ENCODE data around the gene MOV10L1.

MOV10L1 gene

DNA sequence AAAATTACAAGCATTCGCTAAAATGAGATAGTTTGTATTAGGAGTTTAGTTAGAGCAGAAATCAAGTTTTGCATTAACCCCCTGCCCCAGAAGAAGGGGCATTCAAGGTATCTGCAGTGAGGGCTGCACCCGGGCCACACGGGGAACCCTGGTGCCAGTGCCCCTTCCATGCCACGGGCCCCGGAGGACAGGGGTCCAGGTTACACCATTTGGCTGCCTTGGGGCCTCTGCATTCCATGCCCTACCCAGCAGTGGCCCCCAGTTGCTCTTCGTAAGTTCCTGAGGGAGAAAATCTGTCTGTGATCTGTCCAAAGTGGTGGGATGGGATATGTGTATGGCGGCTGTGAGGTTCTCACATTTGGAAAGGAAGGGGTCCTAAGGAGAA lies 63.9 kb downstream of the MOV10L1 start:
- DNase-seq (ENCODE audit: low read depth), result no peak
- no peak overlapping the region for H3K4me3 ChIP-seq (ENCODE audit: control insufficient read depth, low read depth, low read length)
- TF ChIP-seq, protein P1, sequence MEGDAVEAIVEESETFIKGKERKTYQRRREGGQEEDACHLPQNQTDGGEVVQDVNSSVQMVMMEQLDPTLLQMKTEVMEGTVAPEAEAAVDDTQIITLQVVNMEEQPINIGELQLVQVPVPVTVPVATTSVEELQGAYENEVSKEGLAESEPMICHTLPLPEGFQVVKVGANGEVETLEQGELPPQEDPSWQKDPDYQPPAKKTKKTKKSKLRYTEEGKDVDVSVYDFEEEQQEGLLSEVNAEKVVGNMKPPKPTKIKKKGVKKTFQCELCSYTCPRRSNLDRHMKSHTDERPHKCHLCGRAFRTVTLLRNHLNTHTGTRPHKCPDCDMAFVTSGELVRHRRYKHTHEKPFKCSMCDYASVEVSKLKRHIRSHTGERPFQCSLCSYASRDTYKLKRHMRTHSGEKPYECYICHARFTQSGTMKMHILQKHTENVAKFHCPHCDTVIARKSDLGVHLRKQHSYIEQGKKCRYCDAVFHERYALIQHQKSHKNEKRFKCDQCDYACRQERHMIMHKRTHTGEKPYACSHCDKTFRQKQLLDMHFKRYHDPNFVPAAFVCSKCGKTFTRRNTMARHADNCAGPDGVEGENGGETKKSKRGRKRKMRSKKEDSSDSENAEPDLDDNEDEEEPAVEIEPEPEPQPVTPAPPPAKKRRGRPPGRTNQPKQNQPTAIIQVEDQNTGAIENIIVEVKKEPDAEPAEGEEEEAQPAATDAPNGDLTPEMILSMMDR (conservative IDR thresholded peaks at IDR 0.05; ENCODE audit: control insufficient read depth, insufficient read depth, low read depth, low read length), result no peak

DNA sequence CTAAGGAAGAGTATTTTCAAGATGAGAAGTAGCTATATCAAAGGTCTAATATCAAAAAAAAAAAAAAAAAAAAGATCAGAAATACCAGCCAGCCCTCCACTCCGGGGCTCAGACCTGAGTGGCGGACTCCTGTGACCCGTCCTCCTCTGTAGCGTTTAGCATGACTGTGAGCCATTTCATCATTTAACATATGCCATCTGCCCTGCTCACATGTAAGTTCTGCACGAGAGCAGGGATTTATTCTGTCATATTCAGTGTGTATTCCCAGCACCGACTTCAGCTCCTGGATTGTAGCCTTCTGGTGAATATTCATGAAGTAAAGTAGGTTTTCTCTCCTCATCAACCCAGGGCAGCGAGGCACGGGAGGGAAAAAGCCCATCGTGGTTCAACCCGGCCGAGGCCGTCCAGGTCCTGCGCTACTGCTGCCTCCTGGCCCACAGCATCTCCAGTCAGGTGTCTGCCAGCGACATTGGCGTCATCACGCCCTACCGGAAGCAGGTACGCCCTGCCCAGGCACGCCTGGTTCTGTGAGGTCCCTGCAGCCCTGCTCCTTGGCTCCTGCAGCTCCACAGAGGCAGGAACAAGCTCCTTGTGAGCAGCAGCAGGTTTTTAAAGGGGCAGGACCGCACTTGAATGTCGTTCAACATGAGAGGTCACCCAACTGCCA lies 68.0 kb downstream of the MOV10L1 start:
- no peak overlapping the region for H3K4me3 ChIP-seq (ENCODE audit: control insufficient read depth, low read depth, low read length)
- no peak for DNase-seq (ENCODE audit: low read depth)
- TF ChIP-seq, protein P1 (conservative IDR thresholded peaks at IDR 0.05; ENCODE audit: control insufficient read depth, insufficient read depth, low read depth, low read length), result no peak

DNA sequence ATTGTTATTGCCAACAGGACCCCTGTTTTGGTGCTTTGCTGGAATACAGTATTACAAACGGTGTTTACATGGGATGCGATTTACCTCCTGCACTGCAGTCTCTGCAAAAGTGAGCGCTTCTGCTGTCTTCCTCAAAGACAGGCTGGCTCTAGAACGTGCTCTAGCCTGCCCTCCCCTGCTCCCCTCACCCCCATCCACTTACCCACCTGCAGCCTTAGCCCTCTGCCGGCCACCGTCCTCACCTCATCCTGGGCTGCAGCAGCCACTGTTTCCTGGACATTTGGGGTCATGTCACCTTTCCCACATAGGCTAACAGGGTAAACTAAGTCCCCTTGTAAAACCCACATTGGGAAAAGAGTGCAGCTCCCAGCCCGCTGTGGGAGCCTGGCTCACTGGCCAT lies 71.1 kb downstream of the MOV10L1 start:
- no peak for DNase-seq (ENCODE audit: low read depth)
- no peak overlapping the region for H3K4me3 ChIP-seq (ENCODE audit: control insufficient read depth, low read depth, low read length)
- TF ChIP-seq, protein P1 (conservative IDR thresholded peaks at IDR 0.05; ENCODE audit: control insufficient read depth, insufficient read depth, low read depth, low read length), result no peak

DNA sequence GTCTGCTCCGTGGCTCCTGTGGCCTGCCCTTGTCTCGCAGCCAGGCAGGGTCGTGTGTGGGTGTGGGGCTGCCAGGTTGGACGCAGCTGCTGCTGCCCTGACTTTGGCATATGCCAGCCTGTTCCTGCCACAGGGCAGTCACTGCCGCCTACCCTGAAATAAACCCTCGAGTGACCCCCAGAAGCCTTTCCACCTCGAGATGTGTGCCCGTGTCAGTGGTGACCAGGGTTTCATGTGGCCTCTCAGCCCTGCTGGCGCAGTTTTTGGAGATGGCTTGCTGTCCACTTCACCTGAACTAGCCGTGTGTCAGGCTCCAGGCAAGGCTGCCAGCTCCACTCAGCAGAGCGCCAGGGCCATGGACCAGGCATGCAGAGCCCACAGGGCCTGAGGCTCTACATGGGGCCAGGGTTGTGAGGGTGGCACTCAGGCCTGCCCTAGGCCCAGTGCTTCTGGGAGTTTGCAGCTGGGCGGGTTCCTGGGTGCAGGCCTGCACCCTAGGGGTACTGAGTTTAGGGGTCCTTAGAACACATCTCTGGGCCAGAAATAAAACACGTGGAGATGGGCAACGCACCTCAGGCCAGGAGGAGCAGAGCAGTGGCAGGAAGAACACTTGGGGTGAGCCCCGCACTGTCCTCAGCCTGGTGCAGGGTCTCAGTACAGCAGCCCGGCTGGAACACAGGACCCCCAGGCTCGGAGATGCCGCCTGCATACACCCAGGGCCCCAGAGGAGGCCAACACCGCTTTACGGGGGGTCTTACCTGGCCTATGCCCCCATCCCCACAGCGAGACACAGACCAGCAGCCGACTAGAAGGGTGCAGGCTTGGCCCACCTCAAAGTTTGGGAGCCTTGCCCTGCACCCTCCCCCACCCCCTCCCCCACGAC lies 71.9 kb downstream of the MOV10L1 start:
- DNase-seq (ENCODE audit: low read depth), result no peak
- no peak overlapping the region for H3K4me3 ChIP-seq (ENCODE audit: control insufficient read depth, low read depth, low read length)
- TF ChIP-seq, protein P1 (conservative IDR thresholded peaks at IDR 0.05; ENCODE audit: control insufficient read depth, insufficient read depth, low read depth, low read length), result no peak

DNA sequence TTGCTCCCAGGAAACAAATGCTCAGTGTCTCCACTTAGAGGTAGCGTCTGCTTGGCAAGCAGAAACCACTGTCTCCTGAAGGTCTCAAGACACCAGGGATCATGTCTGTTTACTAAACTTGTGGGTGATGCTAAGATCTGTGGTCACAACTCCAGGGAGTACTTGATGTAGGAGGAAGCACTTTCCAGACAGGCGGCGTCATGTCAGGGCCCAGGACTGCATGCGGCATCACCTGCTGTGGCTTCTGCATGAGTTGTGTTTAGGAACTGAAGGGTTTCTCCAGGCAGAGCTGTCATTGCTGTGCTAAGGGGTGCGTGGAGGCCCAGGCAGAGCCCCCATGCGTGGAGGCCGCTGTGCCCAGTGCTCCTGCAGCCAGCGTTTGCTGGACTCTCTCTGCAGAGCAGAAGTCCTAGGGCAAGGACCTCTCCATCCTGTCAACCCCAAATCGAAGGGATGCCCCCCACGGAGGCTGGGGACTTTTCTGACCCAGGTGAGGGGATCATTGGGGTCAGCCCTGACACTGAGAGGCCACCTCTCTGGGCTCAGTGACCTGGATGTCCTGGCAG lies 72.7 kb downstream of the MOV10L1 start:
- TF ChIP-seq, protein P1 (conservative IDR thresholded peaks at IDR 0.05; ENCODE audit: control insufficient read depth, insufficient read depth, low read depth, low read length), result no peak
- no peak overlapping the region for H3K4me3 ChIP-seq (ENCODE audit: control insufficient read depth, low read depth, low read length)
- DNase-seq (ENCODE audit: low read depth), result no peak

DNA sequence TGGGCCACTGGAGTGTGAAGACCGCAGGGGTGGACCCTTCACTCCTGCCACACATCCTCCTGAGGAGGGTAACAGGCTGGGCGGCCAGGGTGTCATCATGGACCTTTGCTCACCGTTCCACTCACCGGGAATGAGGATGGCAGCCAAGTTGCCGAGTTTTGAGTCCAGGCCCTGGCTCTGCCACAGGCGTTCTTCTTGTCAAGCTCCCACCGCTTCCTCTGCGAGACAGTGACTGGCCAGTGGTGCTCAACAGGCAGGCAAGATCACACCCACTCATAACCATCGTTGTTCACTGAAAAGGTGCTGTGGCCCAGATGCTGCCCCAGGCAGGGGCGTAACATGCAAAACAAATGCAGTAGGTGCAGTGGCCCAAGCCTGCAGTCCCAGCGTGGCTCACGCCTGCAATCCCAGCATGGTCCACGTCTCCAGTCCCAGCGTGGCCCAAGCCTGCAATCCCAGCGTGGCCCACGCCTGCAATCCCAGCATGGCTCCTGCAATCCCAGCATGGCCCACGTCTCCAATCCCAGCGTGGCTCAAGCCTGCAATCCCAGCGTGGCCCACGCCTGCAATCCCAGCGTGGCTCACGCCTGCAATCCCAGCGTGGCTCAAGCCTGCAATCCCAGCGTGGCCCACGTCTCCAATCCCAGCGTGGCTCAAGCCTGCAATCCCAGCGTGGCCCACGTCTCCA lies 75.8 kb downstream of the MOV10L1 start:
- H3K4me3 ChIP-seq (ENCODE audit: control insufficient read depth, low read depth, low read length), result no peak overlapping the region
- DNase-seq (ENCODE audit: low read depth), result no peak
- TF ChIP-seq, protein P1 (conservative IDR thresholded peaks at IDR 0.05; ENCODE audit: control insufficient read depth, insufficient read depth, low read depth, low read length), result no peak
